HG02623 (cell line): ENCODE measurements around the gene ZBTB4.
"Not testable (repeated sequence)": the region's sequence is repeated elsewhere in the genome, so short reads cannot be mapped to it uniquely, and the experiment has no call there.

Source experiments
- ATAC-seq: cut with Tn5 transposase; IDR thresholded peaks from one replicate; pipeline ENCODE4 v1.9.1; 2021; ENCODE audit warnings: moderate library complexity; ENCODE audit not compliant: unreplicated experiment

Gene ZBTB4

GRCh38 chr17:7475764-7476422 is 3.5 kb downstream of the ZBTB4 start:
- no peak for ATAC-seq

- ATAC-seq: not testable (repeated sequence)
Observed at GRCh38 chr17:7474767-7475166, 4.7 kb downstream of the ZBTB4 start.

- ATAC-seq: no peak
Observed at GRCh38 chr17:7471729-7472128, 7.7 kb downstream of the ZBTB4 start.

- ATAC-seq: not testable (repeated sequence)
Observed at GRCh38 chr17:7470457-7470973, 8.9 kb downstream of the ZBTB4 start.

GRCh38 chr17:7469843-7470242 is 9.6 kb downstream of the ZBTB4 start:
- ATAC-seq: not testable (repeated sequence)

- ATAC-seq: no peak
Observed at GRCh38 chr17:7468804-7469389, 10.5 kb downstream of the ZBTB4 start.

- no peak for ATAC-seq
Observed at GRCh38 chr17:7468290-7468689, 11.1 kb downstream of the ZBTB4 start.

GRCh38 chr17:7467498-7467897 is 11.9 kb downstream of the ZBTB4 start:
- no peak for ATAC-seq

GRCh38 chr17:7466639-7467341 is 12.6 kb downstream of the ZBTB4 start:
- ATAC-seq: no peak

GRCh38 chr17:7466318-7466638 is 13.2 kb downstream of the ZBTB4 start:
- ATAC-seq: no peak

GRCh38 chr17:7465597-7466275 is 13.7 kb downstream of the ZBTB4 start:
- ATAC-seq: no peak

GRCh38 chr17:7464081-7464480 is 15.3 kb downstream of the ZBTB4 start:
- ATAC-seq: no peak

- no peak for ATAC-seq
Observed at GRCh38 chr17:7463372-7463846, 16.0 kb downstream of the ZBTB4 start.

GRCh38 chr17:7462474-7463371 is 16.7 kb downstream of the ZBTB4 start:
- no peak for ATAC-seq

GRCh38 chr17:7460850-7461660 is 18.4 kb downstream of the ZBTB4 start:
- no peak for ATAC-seq

- no peak for ATAC-seq
Observed at GRCh38 chr17:7459961-7460545, 19.4 kb downstream of the ZBTB4 start.

- no peak for ATAC-seq
Observed at GRCh38 chr17:7448461-7448860, 31.0 kb downstream of the ZBTB4 start.

- no peak for ATAC-seq
Observed at GRCh38 chr17:7445619-7445968, 33.8 kb downstream of the ZBTB4 start.
